Measurements from ENCODE around the gene ARHGEF35.

DNA sequence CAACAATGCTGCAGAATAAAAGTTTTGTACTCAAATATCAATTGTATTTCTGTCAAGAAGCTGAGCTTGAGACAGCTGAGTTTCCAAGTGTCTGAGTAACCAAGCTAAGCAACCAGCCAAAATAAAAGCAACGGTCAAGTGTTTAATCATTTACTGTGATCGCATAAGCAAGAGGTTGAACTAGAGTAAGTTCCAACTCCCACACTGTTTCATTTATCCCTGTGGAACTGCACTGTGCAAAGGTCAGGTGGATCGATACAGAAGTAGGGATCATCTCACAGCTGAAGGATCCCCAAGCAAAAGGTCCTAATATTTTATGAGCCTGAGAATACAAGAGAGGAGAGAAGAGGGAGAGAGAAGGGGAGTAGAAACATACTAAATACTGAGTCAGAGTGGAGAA is 51.2 kb downstream of the ARHGEF35 start:
- TF ChIP-seq PAX5 (IDR thresholded peaks at IDR 0.05; ENCODE audit: insufficient read depth, low read length, severe bottlenecking) (no peak), POLR2A (IDR thresholded peaks at IDR 0.05; ENCODE audit: low read depth, low read length) (no peak)

Data from GM12891 (cell line).